H1 (cell line): Measurements from ENCODE around the gene KRT17. TPM values are rescaled to one million over a fixed set of nuclear protein-coding genes. Genes with fewer than 3 reads are reported as not detected.

Experiments used
- CTCF ChIA-PET: fragments of 300-600 bp; sonication (Branson Sonifier 250); formaldehyde crosslinking; loops from one replicate; lab custom pipeline; 2021; ENCODE audit not compliant: partially characterized antibody; lab: Charles Lee
- POLR2A ChIA-PET: fragments of 300-600 bp; sonication (Branson Sonifier 250); formaldehyde crosslinking; loops from one replicate; lab custom pipeline; 2021; ENCODE audit warnings: inconsistent platforms; ENCODE audit not compliant: partially characterized antibody; lab: Charles Lee
- DNase-seq, 2 experiments: peaks; one replicate each; pipeline versions ENCODE4 v3.0.0 to v3.0.0-alpha.2; 2010 to 2022; ENCODE audit warnings: low spot score in 2 of 2, low read depth in 1 of 2, mixed read lengths in 1 of 2
- FAIRE-seq: peaks from 2 replicates; lab custom pipeline; 2011; peaks lifted over from hg19 to GRCh38; lab: Jason Lieb, UNC
- H2AFZ ChIP-seq: 2 replicates; pipeline ENCODE4 v1.8.1; 2012; ENCODE audit warnings: low read length, inconsistent platforms
- H2AK5ac ChIP-seq: 2 replicates; pipeline ENCODE4 v1.6.1; 2013; ENCODE audit warnings: low read depth, low read length
- H2BK120ac ChIP-seq: replicated peaks from 2 replicates; pipeline ENCODE3; 2013; ENCODE audit warnings: low read depth, low read length, inconsistent platforms
- H2BK12ac ChIP-seq: 2 replicates; pipeline ENCODE4 v1.6.1; 2013; ENCODE audit warnings: low read depth, low read length
- H2BK15ac ChIP-seq: 2 replicates; pipeline ENCODE4 v1.6.1; 2013; ENCODE audit warnings: low read length
- H2BK20ac ChIP-seq: 2 replicates; pipeline ENCODE4 v1.6.1; 2013; ENCODE audit warnings: low read length
- H2BK5ac ChIP-seq: 2 replicates; pipeline ENCODE4 v1.6.1; 2013; ENCODE audit warnings: low read depth, low read length
- H3K14ac ChIP-seq: 2 replicates; pipeline ENCODE4 v1.6.1; 2013; ENCODE audit warnings: inconsistent platforms; ENCODE audit not compliant: insufficient read length
- H3K18ac ChIP-seq: 2 replicates; pipeline ENCODE4 v1.6.1; 2013; ENCODE audit warnings: low read length; ENCODE audit errors: extremely low read depth
- H3K23ac ChIP-seq: 2 replicates; pipeline ENCODE4 v1.6.1; 2013; ENCODE audit warnings: inconsistent platforms; ENCODE audit not compliant: insufficient read length
- H3K23me2 ChIP-seq: 2 replicates; pipeline ENCODE4 v1.6.1; 2013; ENCODE audit warnings: low read depth, low read length
- H3K27ac ChIP-seq: 2 replicates; pipeline ENCODE4 v1.6.1; 2011; ENCODE audit warnings: low read depth, low read length, inconsistent platforms
- H3K27me3 ChIP-seq, 4 experiments: replicated peaks in 1 of 4; 1 replicate in 1 of 4; 2 replicates in 3 of 4; pipeline versions ENCODE4 v1.6.1 to v1.8.1; 2011 to 2013; ENCODE audit warnings: low read length in 3 of 4, mild to moderate bottlenecking in 3 of 4, inconsistent platforms in 2 of 4, mixed read lengths in 2 of 4, moderate library complexity in 1 of 4; ENCODE audit not compliant: control insufficient read depth in 3 of 4, insufficient read depth in 3 of 4; ENCODE audit errors: extremely low read depth in 1 of 4
- H3K36me3 ChIP-seq, 4 experiments: 2 replicates each; pipeline versions ENCODE4 v1.6.1 to v1.8.1; 2011 to 2013; ENCODE audit warnings: mild to moderate bottlenecking in 4 of 4, low read length in 3 of 4, moderate library complexity in 2 of 4, control low read depth in 1 of 4, inconsistent platforms in 1 of 4; ENCODE audit not compliant: insufficient read depth in 4 of 4, control insufficient read depth in 2 of 4
- H3K4ac ChIP-seq: replicated peaks from 2 replicates; pipeline ENCODE3; 2013; ENCODE audit warnings: low read length, low read depth, mixed read lengths, inconsistent platforms; ENCODE audit not compliant: insufficient read length
- H3K4me1 ChIP-seq, 4 experiments: replicated peaks in 1 of 4; 1 replicate in 1 of 4; 2 replicates in 3 of 4; pipeline versions ENCODE4 v1.6.1 to v1.8.1; 2011 to 2013; ENCODE audit warnings: low read length in 3 of 4, inconsistent platforms in 2 of 4, mixed read lengths in 1 of 4; ENCODE audit not compliant: insufficient read depth in 4 of 4, control insufficient read depth in 3 of 4
- H3K4me2 ChIP-seq, 2 experiments: 2 replicates each; pipeline versions ENCODE4 v1.6.1 to v1.8.1; 2011 to 2013; ENCODE audit warnings: low read depth in 2 of 2, low read length in 2 of 2, control low read depth in 1 of 2, inconsistent platforms in 1 of 2, mild to moderate bottlenecking in 1 of 2; ENCODE audit not compliant: insufficient read depth in 1 of 2
- H3K4me3 ChIP-seq, 4 experiments: fragments of 200-600, 300-600 bp in 1 of 4; sonication (generic), shearing (Covaris generic), sonication (Bioruptor Twin) in 1 of 4; 2 replicates each; pipeline versions ENCODE4 v1.5.1 to v1.8.1; 2011 to 2016; ENCODE audit warnings: low read length in 4 of 4, low read depth in 3 of 4, control low read depth in 2 of 4, inconsistent platforms in 2 of 4, mild to moderate bottlenecking in 2 of 4, mixed read lengths in 1 of 4, moderate library complexity in 1 of 4; ENCODE audit not compliant: insufficient read depth in 2 of 4; ENCODE audit errors: extremely low read depth in 1 of 4
- H3K56ac ChIP-seq: replicated peaks from 2 replicates; pipeline ENCODE3; 2013; ENCODE audit warnings: low read depth, mild to moderate bottlenecking, mixed read lengths, low read length, inconsistent platforms; ENCODE audit not compliant: insufficient read length
- H3K79me1 ChIP-seq: 2 replicates; pipeline ENCODE4 v1.6.1; 2013; ENCODE audit warnings: low read depth, low read length, control low read depth
- H3K79me2 ChIP-seq, 2 experiments: 2 replicates each; pipeline versions ENCODE4 v1.6.1 to v1.8.1; 2012 to 2013; ENCODE audit warnings: low read length in 2 of 2, mild to moderate bottlenecking in 2 of 2, inconsistent platforms in 1 of 2; ENCODE audit not compliant: insufficient read depth in 2 of 2, control insufficient read depth in 1 of 2
- H3K9ac ChIP-seq, 4 experiments: replicated peaks in 1 of 4; 1 replicate in 1 of 4; 2 replicates in 3 of 4; pipeline versions ENCODE4 v1.6.1 to v1.8.1; 2011 to 2013; ENCODE audit warnings: low read depth in 3 of 4, low read length in 3 of 4, control low read depth in 2 of 4, mild to moderate bottlenecking in 2 of 4, moderate library complexity in 2 of 4, inconsistent platforms in 1 of 4; ENCODE audit errors: extremely low read depth in 1 of 4
- H3K9me3 ChIP-seq, 2 experiments: 2 replicates each; pipeline versions ENCODE4 v1.6.1 to v1.8.1; 2012 to 2013; ENCODE audit warnings: mild to moderate bottlenecking in 2 of 2, moderate library complexity in 2 of 2, control low read depth in 1 of 2, inconsistent platforms in 1 of 2, low read depth in 1 of 2, low read length in 1 of 2, mixed read lengths in 1 of 2; ENCODE audit not compliant: insufficient read depth in 2 of 2
- H4K20me1 ChIP-seq, 2 experiments: replicated peaks in 1 of 2; 2 replicates each; pipeline versions ENCODE3 to v1.8.1; 2011 to 2013; ENCODE audit warnings: inconsistent platforms in 2 of 2, low read length in 2 of 2, mild to moderate bottlenecking in 1 of 2; ENCODE audit not compliant: insufficient read depth in 2 of 2, control insufficient read depth in 1 of 2
- H4K5ac ChIP-seq: 2 replicates; pipeline ENCODE4 v1.6.1; 2013; ENCODE audit warnings: low read length, low read depth, mixed read lengths, inconsistent platforms; ENCODE audit not compliant: insufficient read length
- H4K8ac ChIP-seq: 2 replicates; pipeline ENCODE4 v1.8.0; 2013; ENCODE audit warnings: mild to moderate bottlenecking, moderate library complexity, low read length, inconsistent platforms; ENCODE audit not compliant: insufficient read depth; ENCODE audit errors: extremely low read depth
- H4K91ac ChIP-seq: replicated peaks from 2 replicates; pipeline ENCODE3; 2013; ENCODE audit warnings: low read length, mixed read lengths, inconsistent platforms; ENCODE audit not compliant: insufficient read length
- BRCA1 ChIP-seq: IDR thresholded peaks from 2 replicates; pipeline ENCODE4 v1.6.1; 2012; ENCODE audit warnings: low read depth, low read length, improper control_type of control experiment
- CBX8 ChIP-seq: fragments of 300-800, 300-1000 bp; sonication (generic); IDR thresholded peaks from 2 replicates; pipeline ENCODE4 v1.7.1; 2016; ENCODE audit warnings: low read depth, low read length, borderline replicate concordance
- SAP30 ChIP-seq: fragments of 300-600 bp; sonication (generic); IDR thresholded peaks from 2 replicates; pipeline ENCODE4 v1.7.1; 2012; ENCODE audit warnings: low read length, moderate library complexity, mild to moderate bottlenecking, inconsistent platforms; ENCODE audit not compliant: insufficient read depth, insufficient replicate concordance
- WGBS, 2 experiments: shearing (Covaris generic) in 1 of 2; methylation state at CpG; one replicate each; pipeline versions ENCODE4 v1.1.6 to v1.1.7; 2013 to 2015; ENCODE audit warnings: low lambda C conversion rate in 2 of 2, mixed read lengths in 2 of 2, inconsistent platforms in 1 of 2, low coverage in 1 of 2, missing lambda C conversion rate in 1 of 2; ENCODE audit not compliant: insufficient replicate concordance in 2 of 2, insufficient coverage in 1 of 2, insufficient read length in 1 of 2; ENCODE audit errors: extremely low coverage in 1 of 2, missing lambda C conversion rate in 1 of 2; 5-methylcytosine and 5-hydroxymethylcytosine counted together
- polyA plus RNA-seq, 7 experiments: library from polyadenylated mRNA; depleted of rRNA in 3 of 7; stranded (reverse) in 5 of 7; unstranded in 2 of 7; fragments of >200 nt in 5 of 7; fragments of 200-250 nt in 2 of 7; gene quantifications; 1 replicate in 5 of 7; 2 replicates in 1 of 7; 4 replicates in 1 of 7; pipeline versions ENCODE4 v1.2.1 to v1.2.3, GENCODE V29; 2011 to 2013; ENCODE audit warnings: missing spikeins in 2 of 7, mixed read lengths in 2 of 7
- total RNA-seq: library from RNA; stranded (reverse); fragmentation: NEBNext Ultra II Directional; extraction: Animal tissue kit (Norgen Biotek cat#: 25700); gene quantifications from 2 replicates; pipeline ENCODE4 v1.2.1, GENCODE V29; 2021
- TF ChIP-seq, protein P1 (sequence below), 3 experiments: IDR thresholded peaks; 1 replicate in 2 of 3; 2 replicates in 1 of 3; pipeline versions ENCODE4 v1.5.1 to v1.6.1; 2011; ENCODE audit warnings: low read length in 3 of 3, mild to moderate bottlenecking in 3 of 3, inconsistent platforms in 2 of 3, low read depth in 1 of 3, moderate library complexity in 1 of 3; ENCODE audit not compliant: insufficient read depth in 1 of 3; ENCODE audit errors: control extremely low read depth in 1 of 3

KRT17 gene
- total and polyA plus RNA-seq, 2 of the 8 experiments (the other 6 are each of a cell fraction or from before 2014, with no cell fraction given) = 0.50 to 0.95 TPM

GRCh38 chr17:41583137-41584127, 40.9 kb downstream of the KRT17 start:
- Histone ChIP-seq H3K9ac (no peak overlapping the region), H4K5ac (no peak overlapping the region), H3K79me1 (no peaks in the 10 kb centered on the region), H3K36me3 (no peaks in the 10 kb centered on the region), H2BK5ac (no peak overlapping the region), H2BK120ac (no peak overlapping the region), H2BK12ac (no peak overlapping the region), H3K23me2 (no peaks in the 10 kb centered on the region), H3K4me2 (no peak overlapping the region), H2AFZ (no peak overlapping the region), H4K20me1 (no peaks in the 10 kb centered on the region), H3K79me2 (no peaks in the 10 kb centered on the region), H2BK20ac (no peak overlapping the region), H3K14ac (no peak overlapping the region), H3K23ac (no peak overlapping the region), H3K4me3 (no peak overlapping the region), H3K27ac (no peak overlapping the region), H3K4me1 (peaks cover 0 to 4% (median 2%) of the 10 kb centered on the region in 4 experiments; a peak in 3 of 7 replicates), H3K56ac (no peak overlapping the region), H3K27me3 (peaks cover 0 to 2% (median 0%) of the 10 kb centered on the region in 4 experiments; a peak in 1 of 7 replicates), H3K18ac (no peak overlapping the region), H2BK15ac (no peak overlapping the region), H2AK5ac (no peak overlapping the region), H3K4ac (no peak overlapping the region), H3K9me3 (no peaks in the 10 kb centered on the region), H4K91ac (no peak overlapping the region), H4K8ac (no peak overlapping the region)
- CTCF ChIA-PET = interaction anchor here (0.6 to 5.4 kb wide), 14 partner anchors 8 to 898 kb away, joined by 3 to 46 read pairs (median 8); no protein-coding TSS in a partner anchor
- FAIRE-seq (no peak), DNase-seq (no peak)
- 97% methylated on average over 32 of the region's 33 CpGs; no CpG with 5 or more reads in 1 of the 2 experiments for WGBS, 2 experiments
- TF ChIP-seq CBX8 (no peak), SAP30 (no peak), BRCA1 (no peak)
- TF ChIP-seq, protein P1, sequence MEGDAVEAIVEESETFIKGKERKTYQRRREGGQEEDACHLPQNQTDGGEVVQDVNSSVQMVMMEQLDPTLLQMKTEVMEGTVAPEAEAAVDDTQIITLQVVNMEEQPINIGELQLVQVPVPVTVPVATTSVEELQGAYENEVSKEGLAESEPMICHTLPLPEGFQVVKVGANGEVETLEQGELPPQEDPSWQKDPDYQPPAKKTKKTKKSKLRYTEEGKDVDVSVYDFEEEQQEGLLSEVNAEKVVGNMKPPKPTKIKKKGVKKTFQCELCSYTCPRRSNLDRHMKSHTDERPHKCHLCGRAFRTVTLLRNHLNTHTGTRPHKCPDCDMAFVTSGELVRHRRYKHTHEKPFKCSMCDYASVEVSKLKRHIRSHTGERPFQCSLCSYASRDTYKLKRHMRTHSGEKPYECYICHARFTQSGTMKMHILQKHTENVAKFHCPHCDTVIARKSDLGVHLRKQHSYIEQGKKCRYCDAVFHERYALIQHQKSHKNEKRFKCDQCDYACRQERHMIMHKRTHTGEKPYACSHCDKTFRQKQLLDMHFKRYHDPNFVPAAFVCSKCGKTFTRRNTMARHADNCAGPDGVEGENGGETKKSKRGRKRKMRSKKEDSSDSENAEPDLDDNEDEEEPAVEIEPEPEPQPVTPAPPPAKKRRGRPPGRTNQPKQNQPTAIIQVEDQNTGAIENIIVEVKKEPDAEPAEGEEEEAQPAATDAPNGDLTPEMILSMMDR (IDR thresholded peaks at IDR 0.05; ENCODE audit: control extremely low read depth in 1 of 3, insufficient read depth in 1 of 3, low read depth in 1 of 3, low read length in 3 of 3) = peak in 1 of 3 experiments; percentile 14; a peak in 1 of 4 replicates
- POLR2A ChIA-PET = interaction anchor here (1.7 kb wide), 1 partner anchor 10 kb away, joined by 4 read pairs; no protein-coding TSS in a partner anchor
